Activated CD8-positive, alpha-beta memory T cell treated with anti-CD3 and anti-CD28 coated beads, Interleukin-2, amount 10 ng/mL, durations not matched to agents 7 days and 5 days (primary cell): Measurements from ENCODE around the gene DRD2. TPM values are rescaled to one million over a fixed set of nuclear protein-coding genes. Genes with fewer than 3 reads are reported as not detected.

Experiments
- ATAC-seq: fragments of 150-1000 bp; cut with Tn5 transposase; one replicate; pipeline ENCODE4 v1.10.0; 2021; ENCODE audit warnings: moderate library complexity
- CTCF ChIA-PET: fragments of 350-600 bp; sonication (Branson Sonifier 250); formaldehyde crosslinking; loops from one replicate; lab custom pipeline; 2021; ENCODE audit warnings: antibody characterized with exemption; lab: Charles Lee
- DNase-seq: peaks from one replicate; pipeline ENCODE4 v3.0.0-alpha.2; 2020
- H3K27ac Mint-ChIP-seq: one replicate; pipeline ENCODE4 v1.8.0; 2021; ENCODE audit warnings: mild to moderate bottlenecking, mixed read lengths
- H3K27me3 Mint-ChIP-seq: one replicate; pipeline ENCODE4 v1.8.0; 2021; ENCODE audit warnings: mixed read lengths
- H3K36me3 Mint-ChIP-seq: one replicate; pipeline ENCODE4 v1.8.0; 2021; ENCODE audit warnings: mild to moderate bottlenecking, mixed read lengths
- H3K4me1 Mint-ChIP-seq: one replicate; pipeline ENCODE4 v1.8.0; 2021; ENCODE audit warnings: mixed read lengths
- H3K4me3 Mint-ChIP-seq: one replicate; pipeline ENCODE4 v1.8.0; 2021; ENCODE audit warnings: mild to moderate bottlenecking, moderate library complexity, mixed read lengths
- H3K9me3 Mint-ChIP-seq: one replicate; pipeline ENCODE4 v1.8.0; 2022; ENCODE audit warnings: low read depth, mixed read lengths
- total RNA-seq, 2 experiments: library from RNA; stranded (reverse); gene quantifications; one replicate each; pipeline ENCODE4 v1.2.3, GENCODE V29; 2021

DRD2 gene
- total RNA-seq, 2 experiments from 2014 or later, result 0.52 to 1.4 TPM

GRCh38 chr11:113398669-113399430 is 76.3 kb downstream of the DRD2 start:
- H3K27ac Mint-ChIP-seq, result no peak overlapping the region
- H3K36me3 Mint-ChIP-seq, result no peaks in the 10 kb centered on the region
- no peaks in the 10 kb centered on the region for H3K9me3 Mint-ChIP-seq
- no peak overlapping the region for H3K4me3 Mint-ChIP-seq
- no peak for DNase-seq
- no peaks in the 10 kb centered on the region for H3K4me1 Mint-ChIP-seq
- no peak for ATAC-seq
- H3K27me3 Mint-ChIP-seq, result peaks cover 8% of the 10 kb centered on the region
- CTCF ChIA-PET, result no interaction called here

DNA sequence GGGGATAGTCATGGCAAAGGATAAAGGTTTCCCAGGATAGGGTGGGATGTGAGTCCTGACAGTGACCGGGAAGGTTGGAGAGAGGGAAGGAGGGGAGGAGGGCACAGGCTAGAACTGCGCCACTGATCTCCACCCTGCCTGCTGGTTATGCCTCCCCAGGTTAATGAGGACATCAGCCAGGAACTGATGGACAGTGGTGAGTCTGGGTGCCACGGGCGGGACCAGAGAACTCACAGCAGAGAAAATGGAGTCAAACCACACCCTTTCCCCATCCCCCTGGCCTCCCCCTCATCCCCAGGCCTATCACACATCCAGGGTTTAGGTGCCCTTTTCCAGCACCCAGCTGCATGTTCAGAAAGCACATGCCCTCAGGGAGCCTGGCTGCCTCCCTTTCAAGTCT is 77.4 kb downstream of the DRD2 start:
- peaks cover 3% of the 10 kb centered on the region for H3K27me3 Mint-ChIP-seq
- H3K36me3 Mint-ChIP-seq, result no peaks in the 10 kb centered on the region
- H3K9me3 Mint-ChIP-seq, result no peaks in the 10 kb centered on the region
- no peak overlapping the region for H3K4me3 Mint-ChIP-seq
- H3K27ac Mint-ChIP-seq, result no peak overlapping the region
- DNase-seq (no peak), ATAC-seq (no peak)
- CTCF ChIA-PET, result interaction anchor here (0.7 kb wide), 1 partner anchor 117 kb away, joined by 4 read pairs; no protein-coding TSS in a partner anchor
- H3K4me1 Mint-ChIP-seq, result no peaks in the 10 kb centered on the region

GRCh38 chr11:113397212-113397611 is 78.0 kb downstream of the DRD2 start:
- Mint-ChIP-seq H3K27me3 (no peaks in the 10 kb centered on the region), H3K4me1 (no peaks in the 10 kb centered on the region), H3K9me3 (no peaks in the 10 kb centered on the region), H3K4me3 (no peak overlapping the region), H3K27ac (no peak overlapping the region), H3K36me3 (no peaks in the 10 kb centered on the region)
- CTCF ChIA-PET, result no interaction called here
- DNase-seq (no peak), ATAC-seq (no peak)

- ATAC-seq, result no peak
- no peaks in the 10 kb centered on the region for H3K27me3 Mint-ChIP-seq
- H3K4me1 Mint-ChIP-seq, result no peaks in the 10 kb centered on the region
- no peak overlapping the region for H3K4me3 Mint-ChIP-seq
- CTCF ChIA-PET, result no interaction called here
- no peaks in the 10 kb centered on the region for H3K36me3 Mint-ChIP-seq
- H3K9me3 Mint-ChIP-seq, result no peaks in the 10 kb centered on the region
- no peak for DNase-seq
- H3K27ac Mint-ChIP-seq, result no peak overlapping the region
Measured at GRCh38 chr11:113396690-113397089, 78.5 kb downstream of the DRD2 start.

- DNase-seq (no peak), ATAC-seq (no peak)
- CTCF ChIA-PET, result no interaction called here
- Mint-ChIP-seq H3K36me3 (no peaks in the 10 kb centered on the region), H3K4me1 (no peaks in the 10 kb centered on the region), H3K4me3 (no peak overlapping the region), H3K27ac (no peak overlapping the region), H3K9me3 (no peaks in the 10 kb centered on the region), H3K27me3 (no peaks in the 10 kb centered on the region)
Measured at GRCh38 chr11:113395782-113396336, 79.3 kb downstream of the DRD2 start.

DNA sequence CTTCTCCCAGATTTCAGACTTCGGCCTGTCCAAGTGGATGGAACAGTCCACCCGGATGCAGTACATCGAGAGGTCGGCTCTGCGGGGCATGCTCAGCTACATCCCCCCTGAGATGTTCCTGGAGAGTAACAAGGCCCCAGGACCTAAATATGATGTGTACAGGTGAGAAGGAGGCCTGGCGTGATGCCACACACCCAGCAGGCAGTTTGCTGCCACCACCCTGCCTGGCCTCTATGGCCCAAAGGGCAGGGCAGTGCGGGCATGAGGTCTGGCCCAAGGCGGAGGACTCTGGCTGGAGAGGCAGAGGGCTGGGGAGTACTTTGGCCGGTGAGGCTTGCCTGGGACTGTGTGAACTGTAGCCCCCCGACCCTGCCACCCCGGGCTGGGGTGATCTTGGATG is 80.3 kb downstream of the DRD2 start:
- H3K36me3 Mint-ChIP-seq, result no peaks in the 10 kb centered on the region
- no peak overlapping the region for H3K4me3 Mint-ChIP-seq
- ATAC-seq (no peak), DNase-seq (no peak)
- H3K27me3 Mint-ChIP-seq, result no peaks in the 10 kb centered on the region
- H3K9me3 Mint-ChIP-seq, result no peaks in the 10 kb centered on the region
- H3K27ac Mint-ChIP-seq, result no peak overlapping the region
- CTCF ChIA-PET, result no interaction called here
- no peaks in the 10 kb centered on the region for H3K4me1 Mint-ChIP-seq

- no peaks in the 10 kb centered on the region for H3K36me3 Mint-ChIP-seq
- H3K4me3 Mint-ChIP-seq, result no peak overlapping the region
- H3K4me1 Mint-ChIP-seq, result no peaks in the 10 kb centered on the region
- H3K27ac Mint-ChIP-seq, result no peak overlapping the region
- DNase-seq, result no peak
- no peak for ATAC-seq
- no peaks in the 10 kb centered on the region for H3K27me3 Mint-ChIP-seq
- H3K9me3 Mint-ChIP-seq, result no peaks in the 10 kb centered on the region
- CTCF ChIA-PET, result no interaction called here
Measured at GRCh38 chr11:113393501-113393985, 81.7 kb downstream of the DRD2 start.

GRCh38 chr11:113392236-113392921 is 82.8 kb downstream of the DRD2 start:
- H3K4me3 Mint-ChIP-seq, result no peak overlapping the region
- H3K4me1 Mint-ChIP-seq, result no peaks in the 10 kb centered on the region
- H3K27me3 Mint-ChIP-seq, result no peaks in the 10 kb centered on the region
- DNase-seq (no peak), ATAC-seq (no peak)
- H3K36me3 Mint-ChIP-seq, result no peaks in the 10 kb centered on the region
- H3K9me3 Mint-ChIP-seq, result no peaks in the 10 kb centered on the region
- CTCF ChIA-PET, result no interaction called here
- H3K27ac Mint-ChIP-seq, result no peak overlapping the region

GRCh38 chr11:113389272-113389671 is 85.9 kb downstream of the DRD2 start:
- CTCF ChIA-PET, result no interaction called here

GRCh38 chr11:113387605-113388211 is 87.5 kb downstream of the DRD2 start, which contains the start of gene ANKK1:
TSS of gene ANKK1 (plus strand) at chr11:113387779. CDS start at chr11:113387885, 106 bp downstream.
- ATAC-seq, result no peak
- Mint-ChIP-seq H3K36me3 (no peaks in the 10 kb centered on the region), H3K27me3 (peaks cover 2% of the 10 kb centered on the region), H3K4me3 (no peak within 1 kb of the TSS), H3K4me1 (no peaks in the 10 kb centered on the region), H3K27ac (no peak within 1 kb of the TSS), H3K9me3 (no peaks in the 10 kb centered on the region)
- DNase-seq, result no peak
- CTCF ChIA-PET, result no interaction called here

More at GRCh38 chr11:113389272-113389671, 85.9 kb downstream of the DRD2 start:
- H3K9me3 Mint-ChIP-seq, result no peaks in the 10 kb centered on the region
- ATAC-seq (no peak), DNase-seq (no peak)
- H3K36me3 Mint-ChIP-seq, result no peaks in the 10 kb centered on the region
- H3K4me3 Mint-ChIP-seq, result no peak overlapping the region
- no peak overlapping the region for H3K27ac Mint-ChIP-seq
- H3K27me3 Mint-ChIP-seq, result peaks cover 2% of the 10 kb centered on the region
- H3K4me1 Mint-ChIP-seq, result no peaks in the 10 kb centered on the region

GRCh38 chr11:113386866-113387265 is 88.3 kb downstream of the DRD2 start:
- CTCF ChIA-PET, result no interaction called here

DNA sequence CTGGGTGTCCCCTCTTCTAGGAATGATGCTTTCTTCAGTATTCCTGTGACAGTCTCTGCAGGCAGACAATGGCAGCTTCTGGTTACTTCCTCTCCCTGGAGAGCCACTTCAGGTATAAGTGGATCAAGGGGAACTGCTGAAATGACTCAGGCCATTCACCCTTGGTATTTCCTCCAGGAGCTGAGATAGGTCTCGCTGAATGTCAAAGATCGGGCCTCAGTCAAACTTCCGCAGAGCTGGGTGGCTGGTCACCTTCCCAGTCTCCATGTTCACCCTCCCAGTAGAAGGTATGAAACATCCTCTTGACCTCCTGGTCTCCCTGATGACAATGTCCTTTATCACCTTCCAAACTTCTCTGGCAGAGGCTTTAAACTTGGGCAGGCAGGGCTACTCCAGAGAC is 89.4 kb downstream of the DRD2 start:
- Mint-ChIP-seq H3K4me3 (no peak overlapping the region), H3K9me3 (no peaks in the 10 kb centered on the region), H3K36me3 (no peaks in the 10 kb centered on the region), H3K27ac (no peak overlapping the region), H3K27me3 (peaks cover 2% of the 10 kb centered on the region), H3K4me1 (no peaks in the 10 kb centered on the region)
- ATAC-seq, result no peak
- DNase-seq, result no peak
- CTCF ChIA-PET, result no interaction called here

More at GRCh38 chr11:113386866-113387265, 88.3 kb downstream of the DRD2 start:
- Mint-ChIP-seq H3K27me3 (peaks cover 2% of the 10 kb centered on the region), H3K4me1 (no peaks in the 10 kb centered on the region), H3K27ac (no peak overlapping the region), H3K4me3 (no peak overlapping the region), H3K9me3 (no peaks in the 10 kb centered on the region), H3K36me3 (no peaks in the 10 kb centered on the region)
- ATAC-seq (no peak), DNase-seq (no peak)

- Mint-ChIP-seq H3K4me3 (no peak overlapping the region), H3K9me3 (no peaks in the 10 kb centered on the region), H3K4me1 (no peaks in the 10 kb centered on the region), H3K36me3 (no peaks in the 10 kb centered on the region), H3K27me3 (peaks cover 2% of the 10 kb centered on the region), H3K27ac (no peak overlapping the region)
- DNase-seq (no peak), ATAC-seq (no peak)
- CTCF ChIA-PET, result no interaction called here
Measured at GRCh38 chr11:113384551-113384950, 90.6 kb downstream of the DRD2 start.
